ENCODE measurements around the gene STEAP3. TPM values are rescaled to one million over a fixed set of nuclear protein-coding genes. Genes with fewer than 3 reads are reported as not detected.
A peak's percentile ranks its signal among the peaks of the same experiment; 100 is the strongest.

The STEAP3 gene
- total RNA-seq (ENCODE audit: low replicate concordance), result 7.0 and 50.9 TPM in 2 replicates

DNA sequence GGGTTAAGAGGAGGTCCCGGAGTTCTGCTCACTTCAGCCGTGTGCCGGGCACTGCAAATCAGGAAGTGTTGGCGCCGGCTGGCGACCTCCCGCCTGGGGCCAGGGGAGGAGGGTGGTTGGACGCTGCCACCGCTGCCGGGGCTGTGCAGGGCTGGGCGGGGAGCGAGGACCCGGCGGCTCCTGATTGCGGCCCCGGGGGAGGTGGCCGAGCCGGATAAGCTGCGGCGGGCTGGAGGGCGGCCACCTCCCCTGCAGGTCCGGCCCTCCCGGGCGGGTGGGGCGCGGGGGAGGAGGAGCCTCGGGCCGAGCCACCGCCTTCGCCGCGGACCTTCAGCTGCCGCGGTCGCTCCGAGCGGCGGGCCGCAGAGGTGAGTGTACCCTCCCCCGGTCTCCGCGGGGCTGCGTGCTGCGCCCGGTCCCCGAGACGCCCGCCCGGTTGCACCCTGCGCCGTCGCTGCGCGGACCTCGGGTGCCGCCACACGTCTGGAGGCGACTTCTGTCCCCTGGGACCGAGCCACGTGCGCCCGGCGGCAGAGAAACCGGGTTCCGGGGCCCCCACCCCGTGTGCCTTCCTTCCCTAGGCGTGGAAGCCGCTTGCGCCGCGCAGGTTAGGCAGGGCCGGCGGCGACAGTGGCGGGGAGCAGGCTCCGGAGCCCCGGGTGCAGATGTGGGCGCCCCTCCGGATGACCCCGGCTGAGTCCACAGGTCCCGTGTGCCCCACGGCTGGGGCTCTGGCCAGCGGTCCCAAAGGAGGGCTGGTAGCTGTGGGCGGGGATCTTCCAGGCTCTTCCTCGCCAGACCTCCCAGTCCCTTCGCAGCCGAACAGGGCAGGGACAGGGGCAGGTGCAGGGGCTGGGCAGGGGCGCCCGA, at the start of gene STEAP3:
STEAP3 (plus strand) TSS at position 314 of the 870 bp plus-strand sequence. CDS start 7,179 bp downstream, outside the sequence.
- TF ChIP-seq, protein P1, sequence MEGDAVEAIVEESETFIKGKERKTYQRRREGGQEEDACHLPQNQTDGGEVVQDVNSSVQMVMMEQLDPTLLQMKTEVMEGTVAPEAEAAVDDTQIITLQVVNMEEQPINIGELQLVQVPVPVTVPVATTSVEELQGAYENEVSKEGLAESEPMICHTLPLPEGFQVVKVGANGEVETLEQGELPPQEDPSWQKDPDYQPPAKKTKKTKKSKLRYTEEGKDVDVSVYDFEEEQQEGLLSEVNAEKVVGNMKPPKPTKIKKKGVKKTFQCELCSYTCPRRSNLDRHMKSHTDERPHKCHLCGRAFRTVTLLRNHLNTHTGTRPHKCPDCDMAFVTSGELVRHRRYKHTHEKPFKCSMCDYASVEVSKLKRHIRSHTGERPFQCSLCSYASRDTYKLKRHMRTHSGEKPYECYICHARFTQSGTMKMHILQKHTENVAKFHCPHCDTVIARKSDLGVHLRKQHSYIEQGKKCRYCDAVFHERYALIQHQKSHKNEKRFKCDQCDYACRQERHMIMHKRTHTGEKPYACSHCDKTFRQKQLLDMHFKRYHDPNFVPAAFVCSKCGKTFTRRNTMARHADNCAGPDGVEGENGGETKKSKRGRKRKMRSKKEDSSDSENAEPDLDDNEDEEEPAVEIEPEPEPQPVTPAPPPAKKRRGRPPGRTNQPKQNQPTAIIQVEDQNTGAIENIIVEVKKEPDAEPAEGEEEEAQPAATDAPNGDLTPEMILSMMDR (IDR thresholded peaks at IDR 0.05; ENCODE audit: insufficient read depth, low read length), result no peak
- peak within 1 kb of the TSS; percentile 76 for H3K4me3 ChIP-seq (ENCODE audit: low read depth, low read length)
- peak; percentile 32 for DNase-seq (ENCODE audit: low read depth)

- H3K4me3 ChIP-seq (ENCODE audit: low read depth, low read length), result no peak overlapping the region
- DNase-seq (ENCODE audit: low read depth), result peak; percentile 25
- TF ChIP-seq, protein P1 (IDR thresholded peaks at IDR 0.05; ENCODE audit: insufficient read depth, low read length), result peak; percentile 77
Measured at GRCh38 chr2:119174216-119174992, 49.2 kb upstream of the STEAP3 start.

GRCh38 chr2:119174993-119175347, 48.7 kb upstream of the STEAP3 start:
- no peak overlapping the region for H3K4me3 ChIP-seq (ENCODE audit: low read depth, low read length)
- no peak for DNase-seq (ENCODE audit: low read depth)
- TF ChIP-seq, protein P1 (IDR thresholded peaks at IDR 0.05; ENCODE audit: insufficient read depth, low read length), result no peak

- DNase-seq (ENCODE audit: low read depth), result no peak
- no peak overlapping the region for H3K4me3 ChIP-seq (ENCODE audit: low read depth, low read length)
- TF ChIP-seq, protein P1 (IDR thresholded peaks at IDR 0.05; ENCODE audit: insufficient read depth, low read length), result no peak
Measured at GRCh38 chr2:119175517-119175916, 48.1 kb upstream of the STEAP3 start.

DNA sequence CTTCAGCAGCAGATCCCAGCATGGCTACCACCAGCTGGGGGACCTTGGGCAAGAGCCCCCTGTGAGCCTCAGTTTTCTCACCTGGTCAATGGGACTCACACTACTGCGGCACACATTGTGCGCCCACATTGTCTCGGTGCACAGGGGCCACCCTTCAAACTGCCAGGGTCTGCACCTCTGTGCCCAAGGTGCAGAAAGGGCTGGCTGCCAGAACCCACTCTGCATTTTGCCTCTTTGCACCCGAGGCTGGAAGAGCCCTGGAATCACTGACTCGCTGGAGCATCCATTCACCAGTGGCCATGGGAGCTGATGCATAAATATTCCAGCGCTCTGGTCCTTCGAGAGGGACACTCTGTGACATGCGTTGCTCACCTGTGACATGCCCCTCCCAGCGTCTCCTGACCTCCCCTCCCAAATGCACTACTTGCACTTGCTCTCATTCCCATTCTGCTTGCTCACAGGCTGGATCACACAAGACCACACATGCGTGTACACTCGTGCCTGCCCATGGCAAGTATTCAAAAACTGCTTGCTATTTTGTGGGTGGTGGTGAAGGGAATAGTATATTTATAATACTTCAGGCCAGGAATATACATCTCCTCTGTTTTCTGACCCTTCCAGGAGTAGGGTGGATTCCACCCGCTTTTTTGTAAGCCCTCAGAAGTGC, 46.3 kb upstream of the STEAP3 start:
- no peak for DNase-seq (ENCODE audit: low read depth)
- TF ChIP-seq, protein P1 (IDR thresholded peaks at IDR 0.05; ENCODE audit: insufficient read depth, low read length), result no peak
- no peak overlapping the region for H3K4me3 ChIP-seq (ENCODE audit: low read depth, low read length)

- no peak overlapping the region for H3K4me3 ChIP-seq (ENCODE audit: low read depth, low read length)
- TF ChIP-seq, protein P1 (IDR thresholded peaks at IDR 0.05; ENCODE audit: insufficient read depth, low read length), result no peak
- DNase-seq (ENCODE audit: low read depth), result no peak
Measured at GRCh38 chr2:119177838-119178190, 45.8 kb upstream of the STEAP3 start.

Data from fibroblast of the aortic adventitia (primary cell).